ENCODE results near the gene SCARB1.

GRCh38 chr12:124795081-124795948 is 68.3 kb downstream of the SCARB1 start:
- TF ChIP-seq CTCF (IDR thresholded peaks at IDR 0.05) (no peak), POLR2A (IDR thresholded peaks at IDR 0.05) (no peak)

Measured in body of pancreas (tissue), 4 donors.